HT1080 (cell line): ENCODE data around the gene ADM5. TPM values are rescaled to one million over a fixed set of nuclear protein-coding genes. Genes with fewer than 3 reads are reported as not detected.

Source experiments
- small RNA-seq: library from RNA; depleted of rRNA; stranded (forward); fragments of <200 nt; gene quantifications from one replicate; pipeline ENCODE3, GENCODE V24; 2014
- total RNA-seq: library from RNA; depleted of rRNA; stranded (reverse); fragments of >200 nt; shearing (Covaris generic); gene quantifications from 2 replicates; pipeline ENCODE4 v1.2.3, GENCODE V29; 2014; rRNA removed

Gene ADM5
- total RNA-seq, 1 experiment from 2014 or later = 11.1 TPM

Small RNA genes within 50 kb of the gene (small RNA-seq; reads per million reads assigned to genes)
- gene MIR5088 = not detected

Other genes with a start within 250 kb of the ADM5 start
- gene SLC17A7, start 248.1 kb upstream of the ADM5 start, total RNA-seq = 0.07 and 1.7 TPM in 2 replicates
- 203 and 223 TPM in 2 replicates for gene PIH1D1, start 237.8 kb upstream of the ADM5 start, total RNA-seq
- gene ALDH16A1, start 236.4 kb upstream of the ADM5 start, total RNA-seq = 55.1 and 75.5 TPM in 2 replicates
- 6.8 and 7.3 TPM in 2 replicates for gene FLT3LG, start 215.4 kb upstream of the ADM5 start, total RNA-seq
- 5,406 and 6,095 TPM in 2 replicates for gene RPL13A, start 202.0 kb upstream of the ADM5 start, total RNA-seq
- gene RPS11, start 193.2 kb upstream of the ADM5 start, total RNA-seq = 2,830 and 3,374 TPM in 2 replicates
- 3.9 and 8.7 TPM in 2 replicates for gene FCGRT, start 176.9 kb upstream of the ADM5 start, total RNA-seq
- gene RCN3, start 161.6 kb upstream of the ADM5 start, total RNA-seq = 11.7 and 13.7 TPM in 2 replicates
- 140 and 203 TPM in 2 replicates for gene NOSIP, start 109.0 kb upstream of the ADM5 start, total RNA-seq
- gene PRRG2, start 108.3 kb upstream of the ADM5 start, total RNA-seq = 0.70 and 1.1 TPM in 2 replicates
- gene PRR12, start 98.4 kb upstream of the ADM5 start, total RNA-seq = 3.4 and 6.5 TPM in 2 replicates
- gene RRAS, start 49.5 kb upstream of the ADM5 start, total RNA-seq = 23.5 and 26.7 TPM in 2 replicates
- 21.2 and 31.7 TPM in 2 replicates for gene SCAF1, start 47.4 kb upstream of the ADM5 start, total RNA-seq
- 55.9 and 62.7 TPM in 2 replicates for gene IRF3, start 23.7 kb upstream of the ADM5 start, total RNA-seq
- gene BCL2L12, start 23.7 kb upstream of the ADM5 start, total RNA-seq = 21.2 and 26.0 TPM in 2 replicates
- gene PRMT1, start 12.3 kb upstream of the ADM5 start, total RNA-seq = 540 and 551 TPM in 2 replicates
- gene CPT1C, start 1.5 kb downstream of the ADM5 start, total RNA-seq = 0.84 TPM in 1 of 2 replicates, not detected in the other
- not detected in 2 replicates for gene TSKS, start 73.7 kb downstream of the ADM5 start, total RNA-seq
- 63.5 and 75.0 TPM in 2 replicates for gene AP2A1, start 77.4 kb downstream of the ADM5 start, total RNA-seq
- 69.5 and 72.2 TPM in 2 replicates for gene FUZ, start 123.7 kb downstream of the ADM5 start, total RNA-seq
- 15.3 and 18.7 TPM in 2 replicates for gene MED25, start 128.7 kb downstream of the ADM5 start, total RNA-seq
- 63.8 and 77.1 TPM in 2 replicates for gene PTOV1, start 161.6 kb downstream of the ADM5 start, total RNA-seq
- 55.5 and 57.2 TPM in 2 replicates for gene PNKP, start 178.0 kb downstream of the ADM5 start, total RNA-seq
- 30.4 and 46.2 TPM in 2 replicates for gene AKT1S1, start 187.8 kb downstream of the ADM5 start, total RNA-seq
- 5.5 and 9.8 TPM in 2 replicates for gene TBC1D17, start 188.1 kb downstream of the ADM5 start, total RNA-seq
- 0.13 and 0.24 TPM in 2 replicates for gene IL4I1, start 207.3 kb downstream of the ADM5 start, total RNA-seq
- 13.6 and 17.4 TPM in 2 replicates for gene ATF5, start 239.6 kb downstream of the ADM5 start, total RNA-seq
- 72.9 and 91.9 TPM in 2 replicates for gene NUP62, start 239.9 kb downstream of the ADM5 start, total RNA-seq